HCT116 (cell line): ENCODE data around the gene UGT2B15. TPM values are rescaled to one million over a fixed set of nuclear protein-coding genes. Genes with fewer than 3 reads are reported as not detected.

Source experiments
- ATAC-seq: fragments of 200-7000 bp; cut with Tn5 transposase; 2 replicates; pipeline ENCODE4 v1.9.1; 2020; ENCODE audit warnings: mild to moderate bottlenecking, moderate library complexity
- BruUV-seq: library from RNA; stranded (reverse); fragments of 400-500 nt; replicated peaks from 2 replicates; lab custom pipeline; 2021; lab: Mats Ljungman, UMichigan
- CTCF ChIA-PET: fragments of 300-600 bp; sonication (Branson Sonifier 250); formaldehyde crosslinking; loops from one replicate; lab custom pipeline; 2021; ENCODE audit warnings: antibody characterized with exemption; lab: Charles Lee
- POLR2A ChIA-PET: fragments of 300-600, 350-600 bp; sonication (Branson Sonifier 250); formaldehyde crosslinking; loops from one replicate; lab custom pipeline; 2021; ENCODE audit warnings: antibody characterized with exemption; lab: Charles Lee
- RAD21 ChIA-PET, 2 experiments: fragments of 300-600 bp; sonication (Branson Sonifier 250); formaldehyde crosslinking; loops; one replicate each; lab custom pipeline; 2023; ENCODE audit warnings: low total read pairs in 2 of 2; ENCODE audit not compliant: uncharacterized antibody in 2 of 2, unreplicated experiment in 2 of 2, low non-redundant PET in 1 of 2; lab: Charles Lee
- DNase-seq: peaks from one replicate; pipeline ENCODE4 v3.0.0-alpha.2; 2010; ENCODE audit warnings: low read depth, low spot score
- H2AFZ ChIP-seq: fragments of 200-600 bp; shearing (Covaris generic), sonication (generic); 2 replicates; pipeline ENCODE4 v1.6.1; 2017; ENCODE audit warnings: low read depth, mixed run types, mixed read lengths, antibody characterized with exemption, low read length; ENCODE audit not compliant: poor library complexity, severe bottlenecking
- H3K27ac ChIP-seq: 2 replicates; pipeline ENCODE4 v1.5.1; 2012; ENCODE audit warnings: low read depth, low read length
- H3K27me3 ChIP-seq: fragments of 200-600 bp; sonication (generic); 2 replicates; pipeline ENCODE4 v1.6.1; 2016; ENCODE audit warnings: mixed run types, low read length, mixed read lengths; ENCODE audit not compliant: insufficient read depth
- H3K36me3 ChIP-seq, 2 experiments: fragments of 200-500 bp in 1 of 2; fragments of 200-600 bp in 1 of 2; sonication (Bioruptor generic) in 1 of 2; sonication (generic) in 1 of 2; 2 replicates each; pipeline versions ENCODE4 v1.5.1 to v1.6.1; 2014 to 2016; ENCODE audit warnings: low read length in 2 of 2, inconsistent platforms in 1 of 2, mixed read lengths in 1 of 2, mixed run types in 1 of 2; ENCODE audit not compliant: insufficient read depth in 2 of 2, control insufficient read depth in 1 of 2
- H3K4me1 ChIP-seq, 2 experiments: fragments of 200-600 bp in 1 of 2; sonication (generic) in 1 of 2; 2 replicates each; pipeline versions ENCODE4 v1.5.1 to v1.6.1; 2012 to 2017; ENCODE audit warnings: low read length in 2 of 2, inconsistent platforms in 1 of 2, mild to moderate bottlenecking in 1 of 2, mixed read lengths in 1 of 2, mixed run types in 1 of 2, moderate library complexity in 1 of 2; ENCODE audit not compliant: insufficient read depth in 2 of 2, control insufficient read depth in 1 of 2
- H3K4me2 ChIP-seq: fragments of 200-600 bp; sonication (generic); 2 replicates; pipeline ENCODE4 v1.6.1; 2017; ENCODE audit warnings: mixed run types, low read length, mixed read lengths
- H3K4me3 ChIP-seq, 2 experiments: fragments of 200-600 bp in 1 of 2; sonication (generic) in 1 of 2; replicated peaks in 1 of 2; 2 replicates each; pipeline ENCODE4 v1.5.1; 2011 to 2016; ENCODE audit warnings: low read length in 2 of 2, control low read depth in 1 of 2, low read depth in 1 of 2, mild to moderate bottlenecking in 1 of 2, mixed read lengths in 1 of 2, mixed run types in 1 of 2
- H3K79me2 ChIP-seq: fragments of 200-600 bp; sonication (generic); 2 replicates; pipeline ENCODE4 v1.6.1; 2017; ENCODE audit warnings: mild to moderate bottlenecking, mixed run types, low read length, moderate library complexity, mixed read lengths; ENCODE audit not compliant: insufficient read depth
- H3K9ac ChIP-seq: fragments of 200-600 bp; sonication (generic); 2 replicates; pipeline ENCODE4 v1.6.1; 2016; ENCODE audit warnings: low read length, mixed read lengths
- H3K9me2 ChIP-seq: fragments of 200-600 bp; sonication (generic), shearing (Covaris generic); 2 replicates; pipeline ENCODE4 v1.6.1; 2017; ENCODE audit warnings: mixed run types, mild to moderate bottlenecking, moderate library complexity; ENCODE audit not compliant: insufficient read depth
- H3K9me3 ChIP-seq, 2 experiments: fragments of 200-500 bp in 1 of 2; fragments of 200-600 bp in 1 of 2; sonication (Bioruptor generic) in 1 of 2; sonication (generic) in 1 of 2; 2 replicates each; pipeline ENCODE4 v1.6.1; 2014 to 2017; ENCODE audit warnings: low read length in 2 of 2, mixed read lengths in 2 of 2, inconsistent platforms in 1 of 2, low read depth in 1 of 2, mild to moderate bottlenecking in 1 of 2, mixed run types in 1 of 2, moderate library complexity in 1 of 2; ENCODE audit not compliant: control insufficient read depth in 1 of 2, insufficient read depth in 1 of 2
- H4K20me1 ChIP-seq: fragments of 200-600 bp; sonication (generic), shearing (Covaris generic); 2 replicates; pipeline ENCODE4 v1.6.1; 2017; ENCODE audit warnings: mixed run types, mild to moderate bottlenecking, moderate library complexity; ENCODE audit not compliant: insufficient read depth
- CBX3 ChIP-seq: IDR thresholded peaks from 2 replicates; pipeline ENCODE4 v1.6.1; 2012; ENCODE audit warnings: low read depth
- CEBPB ChIP-seq: IDR thresholded peaks from 2 replicates; pipeline ENCODE4 v1.6.1; 2012; ENCODE audit warnings: low read depth
- CTCF ChIP-seq, 3 experiments: fragments of 200-600 bp in 1 of 3; sonication (generic) in 1 of 3; IDR thresholded peaks in 2 of 3; conservative IDR thresholded peaks in 1 of 3; 2 replicates each; pipeline ENCODE4 v1.5.1; 2012 to 2017; ENCODE audit warnings: low read depth in 2 of 3, low read length in 2 of 3, antibody characterized with exemption in 1 of 3, borderline replicate concordance in 1 of 3, control low read depth in 1 of 3, mild to moderate bottlenecking in 1 of 3, mixed read lengths in 1 of 3, mixed run types in 1 of 3, moderate library complexity in 1 of 3; ENCODE audit not compliant: insufficient read depth in 1 of 3
- EGR1 ChIP-seq: IDR thresholded peaks from 2 replicates; pipeline ENCODE4 v1.6.1; 2012; ENCODE audit warnings: low read depth
- ELF1 ChIP-seq: IDR thresholded peaks from 2 replicates; pipeline ENCODE4 v1.6.1; 2012; ENCODE audit warnings: low read depth, borderline replicate concordance
- EZH2phosphoT487 ChIP-seq: fragments of 200-600 bp; IDR thresholded peaks from 2 replicates; pipeline ENCODE4 v1.6.1; 2018; ENCODE audit warnings: antibody characterized with exemption, borderline replicate concordance
- FOSL1 ChIP-seq: IDR thresholded peaks from 2 replicates; pipeline ENCODE4 v1.6.1; 2012; ENCODE audit warnings: low read depth
- JUND ChIP-seq: IDR thresholded peaks from 2 replicates; pipeline ENCODE4 v1.6.1; 2012
- POLR2A ChIP-seq: IDR thresholded peaks from 2 replicates; pipeline ENCODE4 v1.7.0; 2011; ENCODE audit warnings: borderline replicate concordance; ENCODE audit not compliant: insufficient read depth, insufficient read length; ENCODE audit errors: extremely low read depth
- POLR2AphosphoS5 ChIP-seq: IDR thresholded peaks from 2 replicates; pipeline ENCODE4 v1.6.1; 2011; ENCODE audit warnings: mild to moderate bottlenecking, low read depth, low read length, moderate library complexity
- RAD21 ChIP-seq: IDR thresholded peaks from 2 replicates; pipeline ENCODE4 v1.6.1; 2012; ENCODE audit warnings: low read depth, mild to moderate bottlenecking
- SP1 ChIP-seq: IDR thresholded peaks from 2 replicates; pipeline ENCODE4 v1.6.1; 2012; ENCODE audit warnings: low read depth
- TCF7L2 ChIP-seq: IDR thresholded peaks from 2 replicates; pipeline ENCODE4 v1.7.0; 2011; ENCODE audit warnings: borderline replicate concordance, inconsistent platforms; ENCODE audit not compliant: insufficient read depth, insufficient read length; ENCODE audit errors: extremely low read depth
- ZFX ChIP-seq: fragments of 450-650 bp; IDR thresholded peaks from 2 replicates; pipeline ENCODE4 v1.6.1; 2017
- ZNF274 ChIP-seq: fragments of 200-500 bp; sonication (Bioruptor generic); IDR thresholded peaks from 2 replicates; pipeline ENCODE4 v1.6.1; 2014; ENCODE audit warnings: mild to moderate bottlenecking, low read depth, low read length, inconsistent platforms
- intact Hi-C: fragments of 100-400 bp; cut with micrococcal nuclease; formaldehyde crosslinking; loops from 2 replicates; pipeline ENCODE4 v1.10.0; 2022
- total RNA-seq: library from RNA; stranded (reverse); gene quantifications from one replicate; pipeline ENCODE4 v1.2.1, GENCODE V29; 2021; ENCODE audit not compliant: unreplicated experiment

Gene UGT2B15
- total RNA-seq, 1 experiment from 2014 or later = 0.17 TPM

- CTCF ChIA-PET = no interaction called here
Observed at GRCh38 chr4:68615699-68616422, 54.6 kb downstream of the UGT2B15 start.

More at GRCh38 chr4:68615699-68616422, 54.6 kb downstream of the UGT2B15 start:
- ATAC-seq (no peak), DNase-seq (no peak)
- no TSS peak for BruUV-seq
- Histone ChIP-seq H3K4me2 (no peak overlapping the region), H3K4me1 (no peaks in the 10 kb centered on the region), H3K4me3 (no peak overlapping the region), H3K79me2 (no peaks in the 10 kb centered on the region), H4K20me1 (no peaks in the 10 kb centered on the region), H3K27ac (no peak overlapping the region), H3K9me3 (no peaks in the 10 kb centered on the region), H3K36me3 (no peaks in the 10 kb centered on the region), H2AFZ (no peak overlapping the region), H3K9ac (no peak overlapping the region), H3K27me3 (no peaks in the 10 kb centered on the region), H3K9me2 (no peaks in the 10 kb centered on the region)
- RAD21 ChIA-PET = no interaction called here
- POLR2A ChIA-PET = no interaction called here
- intact Hi-C loops = no loop called here
- no peak for TF ChIP-seq CEBPB
- no peak for TF ChIP-seq ZFX
- no peak for TF ChIP-seq JUND
- no peak for TF ChIP-seq CTCF (IDR thresholded peaks at IDR 0.05 in 2 of 3, conservative IDR thresholded peaks at IDR 0.05 in 1 of 3; ENCODE audit: borderline replicate concordance in 1 of 3, insufficient read depth in 1 of 3, low read depth in 2 of 3, low read length in 2 of 3)
- TF ChIP-seq TCF7L2 = no peak
- TF ChIP-seq POLR2AphosphoS5 = no peak
- TF ChIP-seq RAD21 = no peak
- no peak for TF ChIP-seq FOSL1
- no peak for TF ChIP-seq CBX3
- no peak for TF ChIP-seq POLR2A
- no peak for TF ChIP-seq EGR1
- TF ChIP-seq EZH2phosphoT487 = no peak
- TF ChIP-seq ELF1 = no peak
- no peak for TF ChIP-seq SP1
- TF ChIP-seq ZNF274 = no peak
